ENCODE results near the gene CSNK1G2.

DNA sequence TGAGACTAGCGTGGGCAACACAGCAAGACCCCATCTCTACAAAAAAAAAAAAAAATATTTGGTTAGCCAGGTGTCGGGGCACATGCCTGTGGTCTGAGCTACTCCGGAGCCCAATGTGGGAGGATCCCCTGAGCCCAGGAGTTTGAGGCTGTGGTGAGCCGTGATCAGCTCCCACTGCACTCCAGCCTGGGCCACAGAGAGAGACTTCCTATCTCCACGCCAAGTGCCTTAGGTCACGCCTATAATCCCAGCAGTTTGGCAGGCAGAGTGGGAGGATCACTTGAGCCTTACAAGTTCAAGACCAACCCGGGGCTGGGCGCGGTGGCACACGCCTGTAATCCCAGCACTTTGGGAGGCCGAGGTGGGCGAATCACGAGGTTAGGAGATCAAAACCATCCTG is 44.5 kb upstream of the CSNK1G2 start:
- TF ChIP-seq, protein P1, sequence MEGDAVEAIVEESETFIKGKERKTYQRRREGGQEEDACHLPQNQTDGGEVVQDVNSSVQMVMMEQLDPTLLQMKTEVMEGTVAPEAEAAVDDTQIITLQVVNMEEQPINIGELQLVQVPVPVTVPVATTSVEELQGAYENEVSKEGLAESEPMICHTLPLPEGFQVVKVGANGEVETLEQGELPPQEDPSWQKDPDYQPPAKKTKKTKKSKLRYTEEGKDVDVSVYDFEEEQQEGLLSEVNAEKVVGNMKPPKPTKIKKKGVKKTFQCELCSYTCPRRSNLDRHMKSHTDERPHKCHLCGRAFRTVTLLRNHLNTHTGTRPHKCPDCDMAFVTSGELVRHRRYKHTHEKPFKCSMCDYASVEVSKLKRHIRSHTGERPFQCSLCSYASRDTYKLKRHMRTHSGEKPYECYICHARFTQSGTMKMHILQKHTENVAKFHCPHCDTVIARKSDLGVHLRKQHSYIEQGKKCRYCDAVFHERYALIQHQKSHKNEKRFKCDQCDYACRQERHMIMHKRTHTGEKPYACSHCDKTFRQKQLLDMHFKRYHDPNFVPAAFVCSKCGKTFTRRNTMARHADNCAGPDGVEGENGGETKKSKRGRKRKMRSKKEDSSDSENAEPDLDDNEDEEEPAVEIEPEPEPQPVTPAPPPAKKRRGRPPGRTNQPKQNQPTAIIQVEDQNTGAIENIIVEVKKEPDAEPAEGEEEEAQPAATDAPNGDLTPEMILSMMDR (conservative IDR thresholded peaks at IDR 0.05; ENCODE audit: low read depth in 2 of 2): no peak
- TF ChIP-seq POLR2AphosphoS5 (IDR thresholded peaks at IDR 0.05; ENCODE audit: low read depth) (no peak), EZH2 (IDR thresholded peaks at IDR 0.05; ENCODE audit: low read depth, unreplicated experiment) (no peak), EZH2phosphoT487 (IDR thresholded peaks at IDR 0.05; ENCODE audit: unreplicated experiment) (no peak)

All from GM23338 (cell line).